Subcutaneous adipose tissue (tissue), 4 donors: ENCODE results near the gene ZNF524. TPM values are rescaled to one million over a fixed set of nuclear protein-coding genes. Genes with fewer than 3 reads are reported as not detected.

Experiments
- CTCF ChIP-seq: fragments of 450-650 bp; IDR thresholded peaks from one replicate; pipeline ENCODE4 v1.5.1; 2016; ENCODE audit warnings: low read depth, mild to moderate bottlenecking, control low read depth, antibody characterized with exemption, moderate library complexity
- total RNA-seq, 4 donors: library from RNA; depleted of rRNA; stranded (reverse); fragments of >200 nt; gene quantifications; one replicate each; pipeline ENCODE4 v1.1.0, GENCODE V29; 2016

The ZNF524 gene
- total RNA-seq, 4 donors from 2014 or later, result 3.8 to 33.5 (median 26.4) TPM

- no peak for TF ChIP-seq CTCF
These were observed 51.1 kb downstream of the ZNF524 start for GRCh38 chr19:55651236-55651635.

GRCh38 chr19:55652311-55653128, 52.4 kb downstream of the ZNF524 start:
- TF ChIP-seq CTCF, result no peak

Other genes with a start within 250 kb of the ZNF524 start
- not detected for gene COX6B2, start 245.6 kb upstream of the ZNF524 start, total RNA-seq
- gene GARIN5B, start 237.0 kb upstream of the ZNF524 start, total RNA-seq, result not detected
- not detected for gene IL11, start 229.8 kb upstream of the ZNF524 start, total RNA-seq
- gene TMEM190, start 223.5 kb upstream of the ZNF524 start, total RNA-seq, result not detected
- gene TMEM238, start 216.0 kb upstream of the ZNF524 start, total RNA-seq, result 1 to 10 TPM in 1 of 4 donors, under 1 TPM in 1, not detected in 2; 0.44 to 2.8 TPM
- 100 to 1,000 TPM; 283 to 590 (median 367) TPM for gene RPL28, start 214.4 kb upstream of the ZNF524 start, total RNA-seq
- 10 to 100 TPM in 1 of 4 donors, 1 to 10 TPM in 3; 4.1 to 12.8 (median 8.6) TPM for gene UBE2S, start 192.5 kb upstream of the ZNF524 start, total RNA-seq
- under 1 TPM in 1 of 4 donors, not detected in 3; 0.16 TPM for gene SHISA7, start 157.0 kb upstream of the ZNF524 start, total RNA-seq
- 10 to 100 TPM; 38.2 to 62.4 (median 45.7) TPM for gene ISOC2, start 138.6 kb upstream of the ZNF524 start, total RNA-seq
- not detected for gene C19orf85, start 135.5 kb upstream of the ZNF524 start, total RNA-seq
- gene ZNF628, start 123.7 kb upstream of the ZNF524 start, total RNA-seq, result 1 to 10 TPM in 3 of 4 donors, under 1 TPM in 1; 0.88 to 2.6 (median 2.3) TPM
- 1 to 10 TPM; 1.0 to 2.3 (median 1.6) TPM for gene NAT14, start 115.1 kb upstream of the ZNF524 start, total RNA-seq
- gene SSC5D, start 111.9 kb upstream of the ZNF524 start, total RNA-seq, result 10 to 100 TPM in 2 of 4 donors, 1 to 10 TPM in 2; 2.1 to 16.7 (median 9.1) TPM
- not detected for gene SBK2, start 63.2 kb upstream of the ZNF524 start, total RNA-seq
- gene SBK3, start 54.7 kb upstream of the ZNF524 start, total RNA-seq, result not detected
- 1 to 10 TPM in 1 of 4 donors, under 1 TPM in 2, not detected in 1; 0.51 to 5.3 (median 0.66) TPM for gene ZNF579, start 19.4 kb upstream of the ZNF524 start, total RNA-seq
- 10 to 100 TPM in 1 of 4 donors, 1 to 10 TPM in 3; 1.8 to 12.1 (median 2.7) TPM for gene FIZ1, start 771 bp upstream of the ZNF524 start, total RNA-seq
- gene ZNF865, start 5.4 kb downstream of the ZNF524 start, total RNA-seq, result 1 to 10 TPM; 1.8 to 8.9 (median 3.6) TPM
- gene ZNF784, start 24.3 kb downstream of the ZNF524 start, total RNA-seq, result 1 to 10 TPM; 1.3 to 6.0 (median 2.3) TPM
- 10 to 100 TPM in 3 of 4 donors, 1 to 10 TPM in 1; 5.9 to 35.4 (median 12.3) TPM for gene ZNF580, start 40.7 kb downstream of the ZNF524 start, total RNA-seq
- 10 to 100 TPM in 3 of 4 donors, 1 to 10 TPM in 1; 6.4 to 25.5 (median 19.0) TPM for gene ZNF581, start 43.4 kb downstream of the ZNF524 start, total RNA-seq
- 10 to 100 TPM in 1 of 4 donors, 1 to 10 TPM in 3; 1.8 to 24.1 (median 8.4) TPM for gene CCDC106, start 47.9 kb downstream of the ZNF524 start, total RNA-seq
- gene U2AF2, start 54.7 kb downstream of the ZNF524 start, total RNA-seq, result 10 to 100 TPM; 51.8 to 96.8 (median 72.5) TPM
- gene EPN1, start 74.9 kb downstream of the ZNF524 start, total RNA-seq, result 100 to 1,000 TPM in 1 of 4 donors, 10 to 100 TPM in 3; 27.6 to 118 (median 59.7) TPM
- gene NLRP9, start 138.1 kb downstream of the ZNF524 start, total RNA-seq, result not detected
- gene RFPL4A, start 158.8 kb downstream of the ZNF524 start, total RNA-seq, result not detected
- not detected for gene RFPL4AL1, start 168.8 kb downstream of the ZNF524 start, total RNA-seq
- gene NLRP11, start 231.7 kb downstream of the ZNF524 start, total RNA-seq, result not detected
- not detected for gene NLRP4, start 236.3 kb downstream of the ZNF524 start, total RNA-seq